OCI-LY7 (cell line): ENCODE results near the gene ZNF276.

ENCODE experiments used
- CTCF ChIP-seq: fragments of 200-600 bp; sonication (generic); conservative IDR thresholded peaks from 2 replicates; pipeline ENCODE4 v1.5.1; 2014; ENCODE audit warnings: mild to moderate bottlenecking, antibody characterized with exemption, low read length, moderate library complexity, mixed read lengths
- EZH2phosphoT487 ChIP-seq: fragments of 200-600 bp; sonication (generic); IDR thresholded peaks from 2 replicates; pipeline ENCODE4 v1.6.1; 2018; ENCODE audit warnings: low read depth, borderline replicate concordance, mild to moderate bottlenecking, mixed run types, antibody characterized with exemption, low read length, moderate library complexity, mixed read lengths

- TF ChIP-seq CTCF = no peak
- no peak for TF ChIP-seq EZH2phosphoT487
These were observed 9.6 kb upstream of the ZNF276 start for GRCh38 chr16:89711601-89712273.
